Endothelial cell (in vitro differentiated cells): ENCODE measurements around the gene RAB11FIP5. TPM values are rescaled to one million over a fixed set of nuclear protein-coding genes. Genes with fewer than 3 reads are reported as not detected.
"Not testable (repeated sequence)": the region's sequence is repeated elsewhere in the genome, so short reads cannot be mapped to it uniquely, and the experiment has no call there.

Experiments used
- DNase-seq: peaks from one replicate; pipeline ENCODE4 v3.0.0; 2021; ENCODE audit warnings: low spot score
- H3K27ac Mint-ChIP-seq: one replicate; pipeline ENCODE4 v1.8.0; 2021; ENCODE audit warnings: mixed read lengths, inconsistent platforms; ENCODE audit not compliant: unreplicated experiment
- H3K27me3 Mint-ChIP-seq: one replicate; pipeline ENCODE4 v1.8.0; 2021; ENCODE audit warnings: mild to moderate bottlenecking, moderate library complexity, mixed read lengths, inconsistent platforms; ENCODE audit not compliant: unreplicated experiment
- H3K36me3 Mint-ChIP-seq: one replicate; pipeline ENCODE4 v1.8.0; 2021; ENCODE audit warnings: mild to moderate bottlenecking, low read depth, mixed read lengths, inconsistent platforms; ENCODE audit not compliant: unreplicated experiment
- H3K4me1 Mint-ChIP-seq: one replicate; pipeline ENCODE4 v1.8.0; 2021; ENCODE audit warnings: mild to moderate bottlenecking, mixed read lengths, inconsistent platforms; ENCODE audit not compliant: unreplicated experiment
- H3K4me3 Mint-ChIP-seq: one replicate; pipeline ENCODE4 v1.8.0; 2021; ENCODE audit warnings: mild to moderate bottlenecking, mixed read lengths, inconsistent platforms; ENCODE audit not compliant: unreplicated experiment
- H3K9me3 Mint-ChIP-seq: one replicate; pipeline ENCODE4 v1.8.0; 2021; ENCODE audit warnings: mixed read lengths, inconsistent platforms; ENCODE audit not compliant: unreplicated experiment
- total RNA-seq: library from RNA; stranded (reverse); fragmentation: NEBNext Ultra II Directional; extraction: Animal tissue kit (Norgen Biotek cat#: 25700); gene quantifications from one replicate; pipeline ENCODE4 v1.2.1, GENCODE V29; 2021; ENCODE audit not compliant: unreplicated experiment
- TF ChIP-seq, protein P1 (sequence below): fragments of 200-600 bp; sonication (generic); IDR thresholded peaks from one replicate; pipeline ENCODE4 v1.5.0; 2021; ENCODE audit warnings: antibody characterized with exemption; ENCODE audit not compliant: unreplicated experiment

Gene RAB11FIP5
- total RNA-seq, 1 donor from 2014 or later: 27.8 TPM

DNA sequence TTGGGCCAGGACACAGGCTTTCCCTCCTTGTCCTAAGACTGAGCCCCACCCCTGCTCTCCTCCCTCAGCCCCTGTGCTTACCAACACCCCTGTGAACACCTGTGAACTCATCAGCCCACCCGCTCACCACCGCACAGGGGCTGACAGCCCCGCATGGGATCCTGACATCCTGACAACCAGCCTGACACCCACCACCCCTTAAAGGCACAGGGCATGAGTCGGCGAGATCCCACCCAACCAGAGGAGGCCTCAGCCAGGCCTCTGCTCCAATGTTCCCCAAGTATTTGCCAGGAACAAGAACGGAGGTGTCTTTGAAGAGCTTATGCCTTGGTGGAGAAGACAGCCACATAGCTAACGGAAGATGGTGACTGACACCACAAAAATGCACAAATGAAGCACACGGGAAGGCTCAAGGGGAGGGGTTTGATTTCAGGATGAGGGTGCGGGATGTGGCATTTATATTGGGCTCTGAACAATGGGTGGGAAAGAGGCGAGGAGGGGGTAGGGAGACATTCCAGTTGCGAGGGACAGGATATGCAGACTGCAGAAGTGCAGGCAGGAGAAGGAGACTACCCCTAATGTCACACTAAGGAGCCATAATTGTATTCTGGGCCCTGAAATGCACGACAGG, 11.0 kb downstream of the RAB11FIP5 start:
- Mint-ChIP-seq H3K27ac (peak overlapping the region; percentile 62), H3K4me1 (peaks cover 35% of the 10 kb centered on the region), H3K4me3 (peak overlapping the region; percentile 14), H3K27me3 (peaks cover 14% of the 10 kb centered on the region), H3K36me3 (peaks cover 16% of the 10 kb centered on the region), H3K9me3 (no peaks in the 10 kb centered on the region)
- DNase-seq: no peak
- TF ChIP-seq, protein P1, sequence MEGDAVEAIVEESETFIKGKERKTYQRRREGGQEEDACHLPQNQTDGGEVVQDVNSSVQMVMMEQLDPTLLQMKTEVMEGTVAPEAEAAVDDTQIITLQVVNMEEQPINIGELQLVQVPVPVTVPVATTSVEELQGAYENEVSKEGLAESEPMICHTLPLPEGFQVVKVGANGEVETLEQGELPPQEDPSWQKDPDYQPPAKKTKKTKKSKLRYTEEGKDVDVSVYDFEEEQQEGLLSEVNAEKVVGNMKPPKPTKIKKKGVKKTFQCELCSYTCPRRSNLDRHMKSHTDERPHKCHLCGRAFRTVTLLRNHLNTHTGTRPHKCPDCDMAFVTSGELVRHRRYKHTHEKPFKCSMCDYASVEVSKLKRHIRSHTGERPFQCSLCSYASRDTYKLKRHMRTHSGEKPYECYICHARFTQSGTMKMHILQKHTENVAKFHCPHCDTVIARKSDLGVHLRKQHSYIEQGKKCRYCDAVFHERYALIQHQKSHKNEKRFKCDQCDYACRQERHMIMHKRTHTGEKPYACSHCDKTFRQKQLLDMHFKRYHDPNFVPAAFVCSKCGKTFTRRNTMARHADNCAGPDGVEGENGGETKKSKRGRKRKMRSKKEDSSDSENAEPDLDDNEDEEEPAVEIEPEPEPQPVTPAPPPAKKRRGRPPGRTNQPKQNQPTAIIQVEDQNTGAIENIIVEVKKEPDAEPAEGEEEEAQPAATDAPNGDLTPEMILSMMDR: no peak

DNA sequence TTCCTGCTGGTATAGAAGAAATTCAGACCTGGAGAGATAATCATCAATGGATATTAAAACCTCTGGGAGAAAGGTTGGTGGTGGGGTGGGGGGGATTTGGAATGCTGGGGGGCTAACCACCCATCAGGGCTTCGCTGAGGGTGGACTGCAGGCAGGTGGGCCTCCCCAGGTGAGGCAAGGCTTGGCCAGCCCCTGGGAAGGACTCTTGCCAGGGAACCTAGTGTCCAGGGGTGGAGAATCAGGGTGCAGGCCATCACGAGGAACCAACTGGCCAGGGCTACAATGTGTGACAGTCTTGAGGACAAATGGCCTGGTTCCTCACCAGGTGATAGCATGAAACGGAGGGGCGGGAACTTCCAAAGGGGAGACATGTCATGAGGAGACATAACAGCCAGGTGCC, 11.8 kb downstream of the RAB11FIP5 start:
- peak overlapping the region; percentile 26 for H3K27ac Mint-ChIP-seq

DNA sequence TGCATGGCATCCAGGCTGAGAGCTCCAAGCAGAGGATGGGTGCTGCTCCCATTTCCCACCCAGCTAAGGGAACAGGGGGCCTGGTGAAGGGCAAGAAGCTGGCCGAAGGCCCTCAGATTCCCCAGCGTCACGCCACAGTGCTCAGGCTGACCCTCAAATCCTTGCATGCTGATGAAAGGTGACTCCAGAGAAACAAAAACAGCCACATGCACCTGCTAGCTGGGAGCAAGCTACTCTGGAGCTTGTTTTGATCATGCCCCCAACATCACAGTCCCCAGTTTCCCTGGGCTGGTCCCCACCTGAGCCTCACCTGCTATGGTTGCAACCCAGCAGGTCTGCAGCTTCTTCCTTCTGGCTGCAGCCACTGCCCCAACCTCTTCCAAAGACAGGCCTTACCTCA, 13.3 kb downstream of the RAB11FIP5 start:
- Mint-ChIP-seq H3K27ac (no peak overlapping the region), H3K36me3 (peaks cover 4% of the 10 kb centered on the region), H3K4me3 (no peak overlapping the region), H3K9me3 (no peaks in the 10 kb centered on the region), H3K27me3 (peaks cover 10% of the 10 kb centered on the region), H3K4me1 (peaks cover 32% of the 10 kb centered on the region)
- no peak for DNase-seq
- TF ChIP-seq, protein P1: no peak

More for the DNA sequence above, 11.8 kb downstream of the RAB11FIP5 start:
- TF ChIP-seq, protein P1: no peak
- no peak for DNase-seq
- Mint-ChIP-seq H3K9me3 (no peaks in the 10 kb centered on the region), H3K27me3 (peaks cover 13% of the 10 kb centered on the region), H3K36me3 (peaks cover 14% of the 10 kb centered on the region), H3K4me1 (peaks cover 35% of the 10 kb centered on the region), H3K4me3 (no peak overlapping the region)

- H3K4me1 Mint-ChIP-seq: peaks cover 26% of the 10 kb centered on the region
- TF ChIP-seq, protein P1: no peak
- H3K27ac Mint-ChIP-seq: no peak overlapping the region
- no peaks in the 10 kb centered on the region for H3K9me3 Mint-ChIP-seq
- no peak overlapping the region for H3K4me3 Mint-ChIP-seq
- H3K27me3 Mint-ChIP-seq: peaks cover 5% of the 10 kb centered on the region
- H3K36me3 Mint-ChIP-seq: peaks cover 4% of the 10 kb centered on the region
- no peak for DNase-seq
These were observed 16.8 kb downstream of the RAB11FIP5 start for GRCh38 chr2:73095910-73096309.

DNA sequence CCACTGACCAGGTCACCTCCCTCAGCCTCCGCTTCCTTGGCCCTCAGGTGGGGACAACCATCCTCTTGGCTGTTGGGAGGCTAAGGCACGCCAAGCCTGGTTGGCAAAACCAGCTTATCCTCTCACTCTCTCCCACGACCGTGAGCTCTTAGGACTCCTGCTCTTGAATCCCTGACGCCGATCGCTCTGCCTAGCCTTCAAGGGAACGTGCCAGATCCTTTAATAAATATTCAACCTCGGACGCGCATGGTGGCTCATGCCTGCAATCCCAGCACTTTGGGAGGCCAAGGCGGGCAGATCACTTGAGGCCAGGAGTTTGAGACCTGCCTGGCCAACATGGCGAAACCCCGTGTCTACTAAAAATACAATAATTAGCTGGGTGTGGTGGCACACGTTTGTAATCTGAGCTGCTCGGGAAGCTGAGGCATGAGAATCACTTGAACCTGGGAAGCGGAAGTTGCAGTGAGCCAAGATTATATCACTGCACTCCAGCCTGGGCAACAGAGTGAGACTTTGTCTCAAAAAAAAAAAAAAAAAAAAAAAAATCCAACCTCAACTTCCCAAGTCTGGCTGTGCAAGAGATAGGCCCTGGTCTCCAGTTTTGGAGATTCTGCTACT, 19.0 kb downstream of the RAB11FIP5 start:
- H3K36me3 Mint-ChIP-seq: peaks cover 11% of the 10 kb centered on the region

More for the DNA sequence above, 19.0 kb downstream of the RAB11FIP5 start:
- H3K4me3 Mint-ChIP-seq, H3K27me3 Mint-ChIP-seq, H3K9me3 Mint-ChIP-seq, H3K27ac Mint-ChIP-seq, DNase-seq: not testable (repeated sequence)
- H3K4me1 Mint-ChIP-seq: peaks cover 31% of the 10 kb centered on the region
